ENCODE results near the gene P2RY12.

- TF ChIP-seq CTCF (IDR thresholded peaks at IDR 0.05) = no peak
- TF ChIP-seq ZFX (IDR thresholded peaks at IDR 0.05; ENCODE audit: borderline replicate concordance) = no peak
These were observed 1.5 kb upstream of the P2RY12 start for GRCh38 chr3:151386056-151386455.
